Skeletal muscle satellite cell (primary cell): ENCODE results near the gene MXRA8.

Experiments
- H3K27me3 ChIP-seq: 2 replicates; pipeline ENCODE4 v1.7.0; 2013; ENCODE audit warnings: low read length; ENCODE audit not compliant: control insufficient read depth, insufficient read depth
- H3K36me3 ChIP-seq: 2 replicates; pipeline ENCODE4 v1.7.0; 2013; ENCODE audit warnings: mild to moderate bottlenecking, control low read depth, low read length; ENCODE audit not compliant: insufficient read depth
- H3K4me1 ChIP-seq: 2 replicates; pipeline ENCODE4 v1.7.0; 2013; ENCODE audit warnings: low read length; ENCODE audit not compliant: control insufficient read depth, insufficient read depth
- H3K4me2 ChIP-seq: 2 replicates; pipeline ENCODE4 v1.7.0; 2013; ENCODE audit warnings: mild to moderate bottlenecking, low read length
- H3K4me3 ChIP-seq: 2 replicates; pipeline ENCODE4 v1.7.0; 2013; ENCODE audit warnings: low read length
- H3K9ac ChIP-seq: 2 replicates; pipeline ENCODE4 v1.7.0; 2013; ENCODE audit warnings: mild to moderate bottlenecking, low read depth, low read length, moderate library complexity
- H3K9me3 ChIP-seq: replicated peaks from 2 replicates; pipeline ENCODE4 v1.7.0; 2013; ENCODE audit warnings: mild to moderate bottlenecking, control low read depth, low read length

Gene MXRA8

DNA sequence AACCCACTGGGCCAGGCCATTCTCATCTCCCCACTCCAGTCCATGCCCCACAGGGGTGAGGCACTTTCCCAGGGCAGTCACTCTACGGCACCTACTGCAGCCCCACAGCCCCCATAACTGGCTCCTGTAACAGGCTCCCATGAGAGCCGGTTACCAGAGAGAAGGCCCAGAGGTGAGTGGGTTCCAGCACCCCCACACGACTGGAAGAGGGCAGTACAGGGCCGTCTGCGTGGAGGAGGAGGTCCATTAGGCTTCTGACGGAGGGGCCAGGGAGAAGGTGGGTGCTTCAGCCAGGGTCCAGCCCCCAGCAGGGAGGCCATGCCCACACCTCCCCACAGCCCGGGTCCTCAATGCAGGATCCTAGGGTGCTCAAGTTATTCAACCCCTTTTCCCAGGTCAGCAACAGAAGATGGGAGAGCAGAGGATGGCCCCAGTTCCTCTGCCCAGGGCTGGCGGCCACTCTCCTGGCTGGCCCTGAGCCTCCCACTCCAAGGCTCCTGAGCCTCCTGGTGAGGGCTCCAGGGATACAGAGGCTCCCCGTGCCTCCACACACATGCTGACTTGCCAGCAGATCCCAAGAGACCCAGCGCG is 52.2 kb downstream of the MXRA8 start:
- Histone ChIP-seq H3K9ac (peak overlapping the region; percentile 43), H3K4me1 (peaks cover 43% of the 10 kb centered on the region), H3K4me3 (peak overlapping the region; percentile 94), H3K36me3 (peaks cover 19% of the 10 kb centered on the region), H3K4me2 (peak overlapping the region; percentile 94), H3K27me3 (no peaks in the 10 kb centered on the region), H3K9me3 (no peaks in the 10 kb centered on the region)

DNA sequence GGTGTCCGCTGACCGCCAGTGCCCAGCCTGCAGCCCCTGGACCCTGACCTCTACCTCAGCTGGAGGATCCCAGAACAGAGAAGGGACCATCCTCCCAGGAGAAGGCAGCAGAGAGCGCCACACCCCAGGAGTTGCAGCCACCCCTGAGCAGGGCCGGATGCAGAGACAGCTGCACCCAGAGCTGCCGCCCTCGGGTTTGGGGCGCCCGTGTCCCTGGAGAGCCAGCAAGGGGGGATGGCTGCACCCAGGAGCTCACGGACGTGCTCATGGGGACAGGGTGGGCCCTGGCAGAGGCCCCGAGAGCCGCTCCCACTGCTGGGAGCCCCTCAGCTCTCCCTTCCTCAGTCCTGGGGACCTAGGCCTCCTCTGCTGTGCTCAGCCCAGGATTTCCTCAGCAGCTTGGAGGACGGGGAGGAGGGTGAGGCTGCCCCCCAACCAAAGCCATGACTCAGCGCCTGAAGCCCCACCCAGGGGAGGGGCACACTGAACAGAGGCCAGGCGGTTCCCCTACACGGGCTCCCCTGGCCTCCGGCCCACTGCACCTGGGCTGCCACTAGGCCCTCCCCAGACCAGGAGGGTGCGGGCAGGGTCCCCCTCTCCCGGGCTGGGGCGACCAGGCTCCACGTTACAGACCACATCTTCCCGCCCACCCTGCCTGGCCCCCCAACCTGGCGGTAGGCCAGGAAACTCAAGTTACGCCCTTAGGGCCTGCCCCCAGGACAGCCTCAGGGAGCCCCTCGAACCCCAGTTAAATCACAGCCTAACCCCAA is 52.9 kb downstream of the MXRA8 start:
- H3K9me3 ChIP-seq, result no peaks in the 10 kb centered on the region
- peaks cover 43% of the 10 kb centered on the region for H3K4me1 ChIP-seq
- H3K4me3 ChIP-seq, result peak overlapping the region; percentile 94
- no peaks in the 10 kb centered on the region for H3K27me3 ChIP-seq
- H3K4me2 ChIP-seq, result peak overlapping the region; percentile 94
- peaks cover 13% of the 10 kb centered on the region for H3K36me3 ChIP-seq
- peak overlapping the region; percentile 59 for H3K9ac ChIP-seq

DNA sequence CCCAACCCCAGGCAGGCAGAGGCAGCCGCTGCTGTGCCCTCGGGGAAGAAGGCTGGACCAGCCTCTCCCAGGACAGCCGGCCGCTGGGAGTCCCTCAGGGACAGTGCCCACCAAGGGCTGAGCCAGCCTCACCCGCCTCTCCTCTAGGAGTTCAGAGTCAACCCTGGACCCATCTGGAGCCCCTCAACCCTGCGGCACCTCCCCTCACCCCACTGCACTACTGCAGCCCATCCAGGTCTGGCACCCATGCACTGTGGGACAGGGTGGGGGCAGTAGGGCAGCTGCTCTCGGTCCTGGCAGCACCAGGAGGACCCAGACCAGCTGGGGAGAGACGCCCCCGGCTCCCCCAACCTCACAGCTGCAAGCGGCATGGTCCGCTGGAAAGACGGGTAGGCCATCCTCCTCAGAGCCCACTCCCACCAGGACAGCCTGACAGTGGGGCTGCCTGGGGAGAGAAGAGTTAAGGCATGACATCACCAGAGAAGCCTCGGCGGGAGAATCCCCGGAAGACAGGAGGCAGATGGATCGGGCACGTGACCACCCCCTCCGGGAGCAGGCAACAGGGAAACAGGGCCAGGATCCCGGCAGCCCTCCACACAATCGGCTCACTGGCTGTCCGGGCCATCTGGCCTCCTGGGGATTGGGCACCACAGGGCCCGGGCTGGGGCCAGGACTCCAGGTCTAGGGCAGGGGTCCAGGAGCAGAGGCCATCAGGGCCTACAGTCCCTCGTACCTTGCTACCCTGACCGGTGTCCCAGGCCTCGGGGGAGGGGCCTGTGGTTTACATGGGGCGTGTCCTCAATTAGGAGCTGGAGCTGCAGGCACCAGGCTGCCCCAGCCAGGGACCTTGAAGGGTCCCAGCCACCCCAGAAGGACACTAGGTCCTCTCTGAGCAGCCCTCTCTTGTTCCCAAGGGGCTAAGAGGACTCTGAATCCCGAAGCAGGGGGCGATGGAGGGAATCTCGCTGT is 53.7 kb downstream of the MXRA8 start:
- no peaks in the 10 kb centered on the region for H3K9me3 ChIP-seq
- peak overlapping the region; percentile 94 for H3K4me2 ChIP-seq
- H3K36me3 ChIP-seq, result peaks cover 12% of the 10 kb centered on the region
- peak overlapping the region; percentile 94 for H3K4me3 ChIP-seq
- H3K4me1 ChIP-seq, result peaks cover 37% of the 10 kb centered on the region
- H3K27me3 ChIP-seq, result no peaks in the 10 kb centered on the region
- H3K9ac ChIP-seq, result peak overlapping the region; percentile 59

DNA sequence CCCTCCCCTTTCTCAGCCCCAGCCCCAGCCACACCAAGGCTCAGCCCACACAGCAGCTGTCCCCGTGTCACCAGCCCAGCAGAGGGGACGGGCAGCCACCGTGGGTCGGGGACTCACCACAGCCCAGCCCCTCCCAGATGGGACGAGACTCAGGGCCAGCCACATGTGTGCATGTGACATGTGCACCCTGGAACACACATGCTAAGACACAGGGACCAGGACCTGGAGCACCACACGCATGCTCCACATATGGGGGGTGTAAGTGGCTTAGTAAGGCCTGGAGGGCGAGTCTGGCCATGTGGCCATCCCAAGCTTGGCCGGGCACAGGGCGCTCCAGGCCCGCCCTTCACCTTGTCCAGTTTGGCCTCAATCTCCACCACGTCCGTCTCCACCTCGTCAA is 54.6 kb downstream of the MXRA8 start:
- H3K4me3 ChIP-seq, result no peak overlapping the region
- H3K27me3 ChIP-seq, result no peaks in the 10 kb centered on the region
- no peak overlapping the region for H3K4me2 ChIP-seq
- H3K36me3 ChIP-seq, result peaks cover 16% of the 10 kb centered on the region
- H3K4me1 ChIP-seq, result peaks cover 31% of the 10 kb centered on the region
- no peak overlapping the region for H3K9ac ChIP-seq
- H3K9me3 ChIP-seq, result no peaks in the 10 kb centered on the region

DNA sequence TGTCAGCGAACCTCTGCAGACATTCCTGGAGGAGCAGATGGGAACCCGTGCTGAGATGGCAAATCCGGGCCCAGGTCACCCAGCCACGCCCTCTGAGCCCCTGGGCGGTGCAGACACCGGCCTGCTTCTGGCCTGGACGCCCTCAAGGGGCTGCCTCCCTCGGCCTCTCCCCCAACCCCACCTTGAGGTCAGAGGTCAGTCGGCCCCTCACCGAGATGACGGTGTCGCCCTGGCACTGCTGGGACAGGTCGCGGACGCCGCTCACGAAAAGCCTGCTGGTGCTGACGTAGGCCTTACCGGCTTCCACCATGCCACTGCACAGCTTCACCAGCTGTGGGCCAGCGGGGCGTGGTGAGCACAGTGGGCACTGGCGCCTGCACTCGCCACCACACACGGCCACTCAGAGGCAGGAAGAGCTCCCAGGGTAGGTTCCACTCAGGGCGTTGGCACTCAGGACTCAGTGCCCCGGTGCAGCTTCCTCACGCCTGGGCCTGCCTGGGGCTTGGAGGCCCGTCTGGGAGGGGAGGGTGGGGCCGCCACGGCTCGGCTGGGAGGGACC is 55.3 kb downstream of the MXRA8 start:
- no peak overlapping the region for H3K9ac ChIP-seq
- no peaks in the 10 kb centered on the region for H3K27me3 ChIP-seq
- no peak overlapping the region for H3K4me2 ChIP-seq
- H3K4me3 ChIP-seq, result no peak overlapping the region
- peaks cover 31% of the 10 kb centered on the region for H3K4me1 ChIP-seq
- peaks cover 16% of the 10 kb centered on the region for H3K36me3 ChIP-seq
- no peaks in the 10 kb centered on the region for H3K9me3 ChIP-seq
